Frontal cortex (tissue), 4 donors: ENCODE measurements around the gene TRPC5OS. TPM values are rescaled to one million over a fixed set of nuclear protein-coding genes. Genes with fewer than 3 reads are reported as not detected.

Source experiments
- DNase-seq, 2 donors: peaks; one replicate each; pipeline ENCODE4 v3.0.0; 2012; ENCODE audit warnings: low spot score in 2 of 2
- FAIRE-seq: peaks from 2 replicates; lab custom pipeline; 2012; peaks lifted over from hg19 to GRCh38; lab: Jason Lieb, UNC
- total RNA-seq: library from RNA; depleted of rRNA; stranded (reverse); fragments of >200 nt; gene quantifications from one replicate; pipeline ENCODE4 v1.2.3, GENCODE V29; 2014
- donor health status: control.
- donor health status: control.
- donor health status: control.

TRPC5OS gene
- total RNA-seq, 1 donor from 2014 or later, result not detected

DNA sequence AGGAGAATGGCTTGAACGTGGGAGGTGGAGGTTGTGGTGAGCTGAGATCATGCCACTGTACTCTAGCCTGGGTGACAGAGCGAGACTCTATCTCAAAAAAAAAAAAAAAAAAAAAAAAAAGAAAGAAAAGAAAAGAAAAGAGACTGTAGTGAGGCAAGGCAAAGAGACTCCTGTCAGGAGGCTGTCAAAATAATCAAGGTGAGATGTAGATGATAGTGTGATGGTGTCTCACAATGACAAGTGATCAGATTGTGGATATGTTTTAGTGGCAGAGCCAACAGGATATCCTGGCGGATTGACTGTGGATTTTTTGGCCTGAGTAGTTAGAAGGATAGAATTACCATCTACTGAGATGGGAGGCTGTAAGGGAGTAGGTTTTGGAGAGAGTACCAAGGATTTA lies 12.6 kb downstream of the TRPC5OS start:
- FAIRE-seq (no peak), DNase-seq (no peak)

GRCh38 chrX:111892375-111892774 lies 16.4 kb downstream of the TRPC5OS start:
- DNase-seq, result no peak
- FAIRE-seq, result no peak

DNA sequence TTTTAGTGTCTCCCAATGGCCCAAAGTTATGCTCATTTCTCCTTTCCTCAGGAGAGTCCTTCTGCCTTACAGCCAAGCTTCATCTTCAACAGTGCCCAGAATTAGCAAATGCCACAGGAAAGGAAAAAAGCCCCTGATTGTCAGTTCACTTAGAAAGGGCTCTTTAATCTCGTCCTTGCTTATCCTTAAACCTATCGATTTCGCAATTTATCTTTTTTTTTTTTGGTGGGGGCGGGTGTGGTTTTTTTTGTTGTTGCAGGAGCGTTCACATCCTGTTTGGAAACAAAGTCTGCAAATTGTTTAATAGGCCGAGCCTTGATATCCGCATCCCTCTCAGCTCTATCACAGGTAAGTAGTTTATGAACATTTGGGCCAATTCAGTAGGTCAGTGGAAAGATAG lies 20.2 kb downstream of the TRPC5OS start:
- FAIRE-seq (no peak), DNase-seq (no peak)

- FAIRE-seq (no peak), DNase-seq (no peak)
Measured at GRCh38 chrX:111914398-111915090, 38.6 kb downstream of the TRPC5OS start.

DNA sequence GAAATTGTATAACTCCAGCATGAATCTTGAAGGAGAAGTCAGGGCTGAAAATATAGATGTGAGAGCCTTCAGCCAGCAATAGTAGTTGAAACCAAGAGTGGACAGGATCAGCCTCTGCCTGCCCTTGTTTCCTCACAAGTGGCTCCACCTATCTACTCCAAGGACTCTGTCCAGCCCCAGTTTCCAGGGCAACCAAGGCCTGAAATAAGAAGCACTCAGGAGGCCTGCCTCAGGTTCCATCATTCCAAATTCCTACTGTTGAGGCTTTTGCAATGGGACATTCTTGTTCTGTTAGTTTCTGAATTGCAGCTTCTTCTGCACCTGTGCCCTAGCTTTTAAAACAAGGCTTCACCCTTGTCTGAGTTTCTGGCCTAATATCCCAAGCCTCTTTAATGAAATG lies 41.6 kb downstream of the TRPC5OS start:
- no peak for FAIRE-seq
- DNase-seq, result no peak

- DNase-seq, result no peak
- FAIRE-seq, result no peak
Measured at GRCh38 chrX:111928456-111928855, 52.5 kb downstream of the TRPC5OS start.

Other genes starting within 250 kb of the TRPC5OS start
- gene ALG13, start 195.0 kb upstream of the TRPC5OS start, total RNA-seq, result 36.3 TPM
- gene TRPC5, start 206.6 kb downstream of the TRPC5OS start, total RNA-seq, result 13.0 TPM
- gene RTL4, start 206.8 kb downstream of the TRPC5OS start, total RNA-seq, result not detected